ENCODE results near the gene CDH4. TPM values are rescaled to one million over a fixed set of nuclear protein-coding genes. Genes with fewer than 3 reads are reported as not detected.

CDH4 gene
- total and polyA plus RNA-seq, 2 of the 13 experiments (the other 11 are each of a cell fraction or from before 2014, with no cell fraction given): not detected

- no peak for TF ChIP-seq USF2 (IDR thresholded peaks at IDR 0.05; ENCODE audit: low read depth, low read length)
- TF ChIP-seq USF2 (CRISPR knock-in tag; IDR thresholded peaks at IDR 0.05; ENCODE audit: borderline replicate concordance): no peak
- no peak for TF ChIP-seq E2F1 (CRISPR knock-in tag; IDR thresholded peaks at IDR 0.05)
- no peak for TF ChIP-seq RFX1 (IDR thresholded peaks at IDR 0.05)
- TF ChIP-seq GLMP (CRISPR knock-in tag; IDR thresholded peaks at IDR 0.05; ENCODE audit: borderline replicate concordance): no peak
- no peak for TF ChIP-seq ISL2 (CRISPR knock-in tag; IDR thresholded peaks at IDR 0.05)
- TF ChIP-seq ZBED4 (CRISPR knock-in tag; IDR thresholded peaks at IDR 0.05; ENCODE audit: borderline replicate concordance): no peak
Measured at GRCh38 chr20:61725145-61725544, 473.1 kb downstream of the CDH4 start (continued).

Measured in HepG2 (cell line).